Astrocyte of the cerebellum (primary cell): Measurements from ENCODE around the gene ZFYVE27.

Experiments
- DNase-seq: peaks from one replicate; pipeline ENCODE4 v3.0.0-alpha.2; 2011; ENCODE audit warnings: low read depth
- H3K4me3 ChIP-seq: 2 replicates; pipeline ENCODE4 v1.5.1; 2011; ENCODE audit warnings: mild to moderate bottlenecking, low read depth, low read length, moderate library complexity
- in situ Hi-C: cut with HindIII; loops from 2 replicates; pipeline ENCODE4 v1.10.0; 2017; ENCODE audit warnings: low sequenced_read_pairs
- TF ChIP-seq, protein P1 (sequence below): IDR thresholded peaks from 2 replicates; pipeline ENCODE4 v1.5.1; 2012; ENCODE audit warnings: low read length, low read depth, moderate library complexity, mild to moderate bottlenecking; ENCODE audit errors: missing control alignments

The ZFYVE27 gene

DNA sequence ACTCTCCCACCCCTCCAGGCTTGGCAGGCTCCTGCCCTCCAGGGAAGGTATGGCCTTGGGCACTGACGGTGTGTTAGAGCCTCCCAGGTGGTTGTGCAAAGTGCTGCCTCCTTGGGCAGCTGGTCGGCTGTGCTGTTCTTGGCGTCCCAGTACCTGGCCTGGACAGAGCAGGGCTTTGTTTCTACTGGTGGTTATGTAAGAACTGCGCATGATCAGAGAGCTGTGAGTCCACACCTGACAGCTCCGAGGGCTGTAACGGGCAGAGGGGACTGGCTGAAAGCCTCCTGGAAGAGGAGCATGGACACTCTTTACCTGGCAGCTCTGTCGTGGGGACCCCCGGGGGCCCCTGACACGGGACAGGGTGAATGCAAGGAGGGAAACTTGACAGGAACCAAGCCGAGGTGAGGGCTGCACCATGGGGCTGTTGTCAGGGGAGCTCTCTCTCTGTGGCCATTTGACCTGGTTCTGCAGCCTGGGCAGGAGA, 37.9 kb downstream of the ZFYVE27 start:
- TF ChIP-seq, protein P1, sequence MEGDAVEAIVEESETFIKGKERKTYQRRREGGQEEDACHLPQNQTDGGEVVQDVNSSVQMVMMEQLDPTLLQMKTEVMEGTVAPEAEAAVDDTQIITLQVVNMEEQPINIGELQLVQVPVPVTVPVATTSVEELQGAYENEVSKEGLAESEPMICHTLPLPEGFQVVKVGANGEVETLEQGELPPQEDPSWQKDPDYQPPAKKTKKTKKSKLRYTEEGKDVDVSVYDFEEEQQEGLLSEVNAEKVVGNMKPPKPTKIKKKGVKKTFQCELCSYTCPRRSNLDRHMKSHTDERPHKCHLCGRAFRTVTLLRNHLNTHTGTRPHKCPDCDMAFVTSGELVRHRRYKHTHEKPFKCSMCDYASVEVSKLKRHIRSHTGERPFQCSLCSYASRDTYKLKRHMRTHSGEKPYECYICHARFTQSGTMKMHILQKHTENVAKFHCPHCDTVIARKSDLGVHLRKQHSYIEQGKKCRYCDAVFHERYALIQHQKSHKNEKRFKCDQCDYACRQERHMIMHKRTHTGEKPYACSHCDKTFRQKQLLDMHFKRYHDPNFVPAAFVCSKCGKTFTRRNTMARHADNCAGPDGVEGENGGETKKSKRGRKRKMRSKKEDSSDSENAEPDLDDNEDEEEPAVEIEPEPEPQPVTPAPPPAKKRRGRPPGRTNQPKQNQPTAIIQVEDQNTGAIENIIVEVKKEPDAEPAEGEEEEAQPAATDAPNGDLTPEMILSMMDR = no peak
- in situ Hi-C loops = no loop called here
- no peak overlapping the region for H3K4me3 ChIP-seq
- no peak for DNase-seq

DNA sequence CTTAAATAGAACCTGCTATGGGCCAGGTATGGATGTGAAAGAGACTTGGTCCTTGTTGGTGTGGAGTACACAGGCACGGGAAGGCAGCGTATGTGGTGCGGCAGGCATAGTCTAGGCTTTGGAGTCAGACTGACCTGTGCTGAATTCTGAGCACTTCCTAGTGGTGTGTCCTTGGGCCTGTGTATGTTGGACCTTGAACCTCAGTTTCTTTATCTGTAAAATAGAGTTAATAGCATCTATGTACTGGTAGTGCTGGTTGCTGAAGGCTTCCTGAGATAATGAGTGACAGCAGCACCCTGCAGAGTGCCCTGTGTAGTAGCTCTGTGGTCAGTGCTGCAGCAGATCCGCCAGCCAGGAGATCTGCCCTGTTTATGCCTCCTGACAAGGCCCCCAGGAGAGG, 40.2 kb downstream of the ZFYVE27 start:
- no peak for DNase-seq
- TF ChIP-seq, protein P1 = no peak
- in situ Hi-C loops = no loop called here
- H3K4me3 ChIP-seq = no peak overlapping the region

DNA sequence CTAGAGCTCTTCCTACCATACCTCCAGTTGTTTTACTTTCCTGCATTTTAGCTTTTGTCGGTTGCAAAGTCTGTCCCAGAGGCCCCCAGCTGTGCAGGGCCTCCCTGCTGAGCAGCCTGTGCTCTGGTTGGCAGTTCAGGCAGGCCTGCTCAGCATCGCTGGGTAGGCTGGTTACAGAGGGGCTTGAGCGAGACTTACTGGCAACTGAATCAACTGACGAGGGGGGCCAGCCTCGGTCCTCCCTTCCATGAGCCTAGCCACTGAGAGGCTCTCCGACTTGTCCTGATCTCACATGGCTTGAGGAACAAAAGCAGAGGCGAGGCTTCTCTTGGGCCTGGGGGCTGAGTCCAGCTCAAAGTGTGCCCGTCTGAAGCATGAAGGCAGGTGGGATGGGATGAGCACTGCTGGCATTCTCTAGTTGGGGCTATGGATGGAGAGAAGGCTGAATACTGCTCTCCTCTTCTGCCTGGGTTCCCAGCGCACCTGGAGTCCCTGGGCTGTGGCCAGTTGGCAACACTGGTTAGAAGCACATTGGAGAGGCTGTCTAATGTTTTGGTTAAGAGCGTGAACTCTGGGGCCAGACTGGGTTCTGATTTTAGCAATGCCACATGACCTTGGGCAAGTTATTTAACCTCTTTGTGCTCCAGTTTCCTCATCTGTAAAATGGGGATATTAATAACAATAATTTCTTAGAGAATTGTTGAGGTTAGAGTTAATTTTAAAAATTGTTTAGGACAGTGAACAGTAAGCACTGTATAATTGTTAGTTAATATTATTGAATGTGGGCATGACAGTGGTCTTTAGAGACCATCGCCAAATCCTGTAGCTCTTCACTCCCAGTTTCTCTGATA, 41.7 kb downstream of the ZFYVE27 start:
- H3K4me3 ChIP-seq = no peak overlapping the region
- DNase-seq = no peak
- in situ Hi-C loops = no loop called here
- TF ChIP-seq, protein P1 = no peak

DNA sequence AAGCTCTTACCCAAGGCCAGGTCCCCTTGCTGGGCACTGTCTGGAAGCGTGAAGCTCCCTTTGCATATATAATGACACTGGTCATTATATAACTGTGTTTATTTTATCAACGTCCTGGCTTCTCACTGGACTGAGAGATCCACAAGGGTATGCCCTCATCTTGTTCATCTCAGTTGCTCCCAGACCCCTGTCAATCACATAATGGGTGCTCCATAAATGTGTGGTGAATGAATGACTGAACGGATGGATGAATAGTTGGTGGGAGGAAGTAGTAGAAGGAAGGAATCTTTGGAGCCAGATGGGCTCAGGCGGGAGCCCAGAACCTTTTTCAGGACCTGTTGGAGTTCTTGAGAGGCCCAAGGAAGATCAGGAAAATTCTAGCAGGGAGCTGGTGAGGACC, 42.6 kb downstream of the ZFYVE27 start:
- DNase-seq = no peak
- in situ Hi-C loops = no loop called here
- H3K4me3 ChIP-seq = no peak overlapping the region
- TF ChIP-seq, protein P1 = no peak

DNA sequence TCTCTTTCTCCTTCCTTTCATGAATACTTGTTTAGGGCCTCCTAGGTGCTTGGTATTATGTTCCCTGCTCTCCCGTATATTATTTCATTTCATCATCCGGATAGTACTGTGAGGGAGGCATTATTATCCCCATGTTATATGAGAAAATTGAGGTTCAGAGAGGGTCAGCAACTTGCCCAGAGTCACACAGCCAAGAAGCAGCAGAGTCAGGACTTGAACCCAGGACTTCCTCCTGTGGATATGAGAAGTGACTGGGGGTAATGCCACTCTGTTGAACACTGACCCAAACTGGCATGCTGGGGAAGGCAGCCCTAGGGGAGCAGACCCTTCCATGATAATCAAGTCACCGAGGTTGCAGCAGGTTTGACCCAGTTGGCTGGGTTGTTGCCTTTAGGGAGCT, 43.0 kb downstream of the ZFYVE27 start:
- in situ Hi-C loops = no loop called here

DNA sequence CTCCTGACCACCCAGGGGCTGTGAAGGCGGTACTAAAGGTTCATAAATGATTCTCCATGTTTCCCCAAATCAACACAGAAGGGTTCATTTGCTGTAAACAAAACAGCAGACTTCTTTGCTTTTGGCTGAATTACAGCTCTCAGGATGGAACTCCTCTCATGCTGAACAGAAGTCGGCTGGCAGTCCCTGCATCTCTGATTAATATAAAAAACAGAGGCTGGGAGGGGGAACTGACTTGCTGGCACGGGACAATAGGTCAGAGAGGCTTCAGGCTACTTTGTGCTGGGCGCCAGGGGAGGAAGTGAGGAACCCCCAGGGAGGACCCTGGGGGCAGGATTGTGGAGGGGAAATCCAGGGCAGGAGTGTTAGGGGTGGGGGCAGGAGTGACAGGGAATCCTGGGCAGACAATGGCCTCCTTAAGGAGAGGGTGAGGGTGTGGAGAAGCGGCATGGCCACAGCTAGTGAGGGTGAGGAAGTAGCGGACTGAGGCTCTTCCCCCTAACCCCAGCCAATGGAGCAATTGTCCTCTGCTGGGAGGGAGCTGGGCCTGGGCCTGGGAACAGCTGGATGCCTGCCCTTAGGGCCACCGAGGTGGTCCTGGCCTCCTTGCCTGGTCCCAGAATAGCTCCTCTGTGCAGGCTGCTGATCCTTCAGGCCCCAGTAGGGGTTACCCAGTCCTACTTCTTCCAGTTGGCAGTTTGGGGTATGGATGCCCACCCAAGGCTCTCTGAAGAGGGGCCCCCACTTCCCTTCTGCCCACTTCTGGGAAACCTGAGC, 44.1 kb downstream of the ZFYVE27 start:
- TF ChIP-seq, protein P1 = no peak
- in situ Hi-C loops = no loop called here
- no peak for DNase-seq
- no peak overlapping the region for H3K4me3 ChIP-seq

More for the DNA sequence above, 43.0 kb downstream of the ZFYVE27 start:
- no peak overlapping the region for H3K4me3 ChIP-seq
- TF ChIP-seq, protein P1 = no peak
- DNase-seq = no peak
